ENCODE results near the gene COLEC11.

Gene COLEC11

DNA sequence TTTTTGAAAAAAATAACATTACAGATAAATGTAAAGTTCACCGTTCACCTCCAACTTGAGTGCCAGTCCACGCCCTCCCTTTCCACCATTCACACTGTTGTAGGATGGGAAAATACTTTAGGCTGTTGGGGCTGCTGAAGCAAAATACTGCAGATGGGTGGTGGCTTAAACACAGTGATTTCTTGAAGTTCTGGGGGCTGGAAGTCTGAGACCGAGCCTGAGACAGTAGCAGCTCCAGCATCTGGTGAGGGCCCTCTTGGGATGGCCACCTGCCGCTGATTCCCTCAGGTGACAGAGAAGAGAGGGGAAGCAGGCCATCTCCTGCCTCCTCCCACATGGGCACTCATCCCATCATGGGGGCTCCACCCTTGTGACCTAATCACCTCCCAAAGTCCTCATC lies 80.8 kb downstream of the COLEC11 start:
- no peak for DNase-seq (ENCODE audit: low read depth in 2 of 2)

DNA sequence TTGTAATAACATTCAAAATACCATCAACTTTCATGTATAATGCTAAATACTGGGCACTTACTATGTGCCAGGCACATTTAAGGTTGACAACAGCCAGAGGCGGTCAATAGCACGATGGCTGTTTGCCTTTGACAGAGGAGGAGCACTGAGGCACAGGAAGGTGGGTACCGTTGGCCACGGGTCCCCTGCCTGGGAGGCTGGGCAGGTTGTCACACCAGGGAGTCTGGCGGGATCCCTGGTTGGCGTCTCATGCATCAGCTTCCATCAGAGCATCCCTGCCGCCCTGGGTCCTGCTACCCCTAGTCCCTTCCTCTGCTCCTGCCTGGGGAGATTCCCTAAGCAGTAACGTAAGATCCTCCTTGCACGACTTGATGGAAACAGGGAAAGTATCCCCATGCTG lies 82.5 kb downstream of the COLEC11 start:
- no peak for DNase-seq (ENCODE audit: low read depth in 2 of 2)

DNA sequence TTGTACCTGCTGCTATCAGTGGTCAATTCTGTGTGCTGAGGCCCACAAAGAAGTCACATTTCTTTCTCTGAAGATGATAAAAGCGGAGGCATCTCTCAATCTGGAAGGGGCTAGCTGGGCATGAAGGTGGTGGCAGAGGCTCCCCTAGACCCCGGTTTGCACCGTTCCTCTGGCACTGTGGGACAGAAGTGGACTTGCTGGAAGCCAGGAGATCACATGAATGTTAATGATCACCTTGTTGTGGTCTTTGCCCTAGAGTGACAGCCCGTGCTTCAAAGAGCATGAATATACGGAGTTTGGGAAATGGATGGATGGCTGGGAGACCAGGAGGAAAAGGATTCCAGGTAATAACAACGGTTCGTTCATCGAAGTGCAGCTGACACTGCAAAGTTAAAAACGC lies 83.3 kb downstream of the COLEC11 start:
- DNase-seq (ENCODE audit: low read depth in 2 of 2) = no peak

DNA sequence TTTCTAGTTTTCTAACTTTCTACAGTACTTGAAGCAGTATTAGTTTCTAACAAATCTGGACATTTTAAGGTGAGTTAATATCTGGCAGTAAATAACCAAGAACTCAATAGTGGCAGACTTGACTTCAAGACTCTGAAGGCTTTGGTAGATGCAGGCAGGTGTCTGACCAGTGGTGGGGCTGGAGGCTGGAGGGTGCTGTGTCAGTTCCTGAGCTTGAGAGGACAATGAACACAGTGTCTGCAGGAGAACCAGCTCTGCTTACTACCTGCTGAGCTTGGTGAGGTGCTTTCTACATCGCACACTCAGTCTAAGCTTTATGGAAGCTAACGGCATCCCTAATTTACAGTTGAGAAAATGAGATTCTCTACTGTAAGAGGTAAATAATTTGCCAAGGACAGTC lies 84.3 kb downstream of the COLEC11 start:
- DNase-seq (ENCODE audit: low read depth in 2 of 2) = no peak

DNA sequence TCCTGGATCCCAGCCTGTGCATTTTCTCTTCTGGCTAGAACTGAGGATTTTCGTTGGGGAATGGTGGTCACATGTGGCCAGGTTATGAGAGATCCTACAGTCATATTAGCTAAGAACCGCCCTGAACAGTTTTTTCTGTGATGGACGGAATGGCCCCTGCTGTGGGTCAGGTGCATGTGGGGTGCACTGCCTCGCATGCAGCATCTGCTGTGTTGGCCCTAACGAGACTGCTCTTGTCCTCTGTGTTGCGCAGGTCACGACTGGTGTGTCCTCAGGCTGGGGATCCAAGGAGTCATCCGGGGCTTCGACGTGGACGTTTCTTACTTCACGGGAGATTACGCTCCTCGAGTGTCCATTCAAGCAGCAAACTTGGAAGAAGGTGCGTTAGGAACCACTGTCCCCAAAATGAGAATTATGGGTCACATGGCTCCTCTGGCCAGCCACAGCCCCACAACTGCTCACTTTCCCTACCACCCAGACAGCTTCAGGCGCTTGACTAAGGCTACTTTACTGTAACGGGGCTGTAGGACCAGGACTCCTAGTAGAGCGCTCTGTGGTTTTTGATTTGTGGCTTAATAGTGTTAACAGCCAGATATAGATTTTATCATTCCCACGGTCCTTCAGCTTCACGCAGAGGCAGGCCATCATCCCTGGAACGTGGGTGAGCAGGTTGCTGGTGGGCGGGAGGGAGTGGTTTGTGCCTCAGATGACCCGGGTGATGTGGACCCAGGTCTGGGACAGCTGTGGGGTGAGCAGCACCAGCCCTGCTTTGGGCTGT lies 84.9 kb downstream of the COLEC11 start:
- DNase-seq (ENCODE audit: low read depth in 2 of 2) = no peak

DNA sequence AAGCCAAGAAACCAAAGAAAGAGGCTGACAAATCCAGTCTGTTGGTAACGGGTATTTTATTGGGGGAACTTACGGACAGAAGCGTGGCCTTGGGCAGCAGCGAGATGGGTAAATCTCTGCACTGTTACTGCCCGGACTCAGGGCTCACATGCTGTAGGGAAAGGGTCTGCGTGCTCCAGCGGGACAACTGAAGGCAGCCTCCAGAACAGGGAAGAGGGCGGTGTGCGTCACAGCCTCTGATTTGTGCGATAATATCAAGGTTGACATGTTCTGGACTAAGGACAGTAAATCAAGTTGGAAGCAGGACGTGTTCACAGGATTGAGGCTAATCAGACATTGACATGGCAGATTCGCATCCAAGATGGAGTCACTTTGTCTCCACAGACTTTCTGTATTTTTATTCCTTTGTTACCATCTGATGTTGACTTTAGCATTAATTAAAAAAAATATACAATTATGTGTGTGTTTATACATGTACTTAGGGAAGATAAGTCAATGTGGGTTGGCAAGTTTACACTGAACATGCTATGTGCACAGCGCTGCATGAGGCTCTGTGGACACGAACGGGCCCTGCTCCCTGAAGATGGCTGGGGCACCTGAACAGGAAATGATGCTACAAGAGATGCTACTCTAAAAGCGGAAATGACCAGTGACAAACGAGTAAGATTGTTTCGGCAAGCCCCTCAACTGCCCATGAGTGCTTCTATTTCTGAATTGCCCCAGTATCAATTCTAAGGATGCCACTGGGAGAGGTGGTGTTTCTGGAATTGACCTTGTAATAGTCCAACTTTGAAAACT lies 85.8 kb downstream of the COLEC11 start:
- no peak for DNase-seq (ENCODE audit: low read depth in 2 of 2)

DNA sequence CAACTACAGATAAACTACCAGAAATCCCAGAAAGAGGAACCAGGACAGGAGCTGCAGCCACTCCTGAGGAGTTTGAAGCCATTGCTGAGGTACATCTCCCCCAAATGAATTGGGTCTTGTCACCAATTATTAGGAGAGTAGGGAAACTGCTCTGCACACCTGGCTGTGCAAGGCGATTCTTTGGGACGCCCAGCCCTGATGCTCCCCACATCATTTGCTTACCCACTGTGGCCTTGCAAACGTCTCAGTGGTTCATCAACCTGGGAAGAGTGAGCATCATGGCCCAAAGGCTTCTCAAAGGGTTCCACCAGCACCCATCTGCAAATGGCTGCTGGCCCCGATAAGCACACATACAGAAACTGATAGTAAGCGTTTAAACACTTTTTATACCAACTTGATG lies 86.7 kb downstream of the COLEC11 start:
- DNase-seq (ENCODE audit: low read depth in 2 of 2) = no peak

DNA sequence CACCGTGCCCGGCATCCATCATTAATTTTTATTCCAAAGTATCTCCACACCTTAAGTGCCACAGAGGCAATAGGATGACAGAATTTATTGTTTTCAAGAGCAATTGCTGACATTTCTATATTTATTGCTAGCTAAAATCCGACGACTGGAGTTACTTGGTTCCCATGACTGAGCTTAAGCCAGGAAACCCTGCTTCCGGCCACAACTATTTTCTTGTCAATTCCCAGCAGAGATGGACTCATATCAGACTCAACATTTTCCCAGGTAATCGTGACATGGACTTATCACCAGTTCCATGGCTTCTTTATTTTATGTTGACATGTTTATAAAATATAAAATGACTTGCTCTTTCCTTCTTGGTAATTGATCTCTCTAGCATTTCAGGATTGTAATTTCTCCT lies 87.9 kb downstream of the COLEC11 start:
- DNase-seq (ENCODE audit: low read depth in 2 of 2) = no peak

DNA sequence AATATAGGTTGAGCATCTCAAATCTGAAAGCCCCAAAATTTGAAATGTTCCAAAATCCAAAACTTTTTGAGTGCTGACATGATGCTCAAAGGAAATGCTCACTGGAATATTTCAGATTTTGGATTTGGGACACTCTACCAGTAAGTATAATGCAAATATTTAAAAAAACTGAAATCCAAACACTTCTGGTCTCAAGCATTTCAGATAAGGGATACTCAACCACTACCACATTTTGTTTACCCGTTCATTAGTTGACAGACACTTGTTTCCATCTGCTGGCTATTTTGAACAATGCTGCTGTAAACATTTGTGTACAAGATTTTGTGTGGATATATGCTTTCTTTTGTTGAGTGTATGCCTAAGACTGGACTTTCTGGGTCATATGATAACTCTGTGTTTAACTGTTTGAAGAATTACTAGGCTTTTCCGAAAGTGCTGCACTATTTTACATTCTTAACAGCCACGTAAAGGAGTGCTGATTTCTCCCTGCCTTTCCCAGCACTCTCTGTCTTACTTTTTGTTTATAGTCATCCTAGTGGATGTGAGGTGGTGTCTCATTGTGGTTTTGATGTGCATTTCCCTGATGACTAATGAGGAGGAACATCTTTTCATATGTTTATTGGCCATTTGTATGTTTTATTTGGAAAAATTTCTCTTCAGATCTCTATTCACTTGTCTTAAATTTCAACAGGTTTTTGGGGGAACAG lies 89.0 kb downstream of the COLEC11 start:
- DNase-seq (ENCODE audit: low read depth in 2 of 2) = no peak

DNA sequence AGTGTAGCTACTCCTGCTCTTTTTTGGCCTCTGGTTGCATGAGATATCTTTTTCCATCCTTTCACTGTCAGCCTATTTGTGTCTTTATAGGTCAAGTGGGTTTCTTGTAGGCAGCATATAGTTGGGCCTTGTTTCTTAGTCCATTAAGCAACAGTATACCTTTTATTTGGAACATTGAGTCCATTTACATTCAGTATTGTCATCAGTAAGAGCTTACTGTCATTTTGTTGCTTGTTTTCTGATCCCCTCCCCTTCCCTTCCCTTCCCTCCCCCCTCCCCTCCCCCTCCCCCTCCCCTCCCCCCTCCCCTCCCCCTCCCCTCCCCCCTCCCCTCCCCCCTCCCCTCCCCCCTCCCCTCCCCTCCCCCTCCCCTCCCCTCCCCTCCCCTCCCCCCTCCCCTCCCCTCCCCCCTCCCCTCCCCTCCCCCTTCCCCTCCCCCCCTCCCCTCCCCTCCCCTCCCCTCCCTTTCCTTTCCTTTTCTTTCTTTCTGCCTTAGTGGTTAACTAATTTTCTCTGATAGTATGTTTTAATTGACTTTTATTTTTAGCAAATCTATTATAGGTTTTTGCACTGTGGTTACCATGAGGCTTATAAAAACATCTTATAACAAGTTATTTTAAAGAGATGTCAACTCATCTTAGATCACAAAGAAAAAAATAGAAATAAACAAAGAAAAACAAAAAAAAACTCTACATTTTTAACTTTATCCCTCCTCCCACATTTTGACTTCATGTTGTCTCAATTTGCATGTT lies 95.3 kb downstream of the COLEC11 start:
- DNase-seq (ENCODE audit: low read depth in 2 of 2) = no peak

DNA sequence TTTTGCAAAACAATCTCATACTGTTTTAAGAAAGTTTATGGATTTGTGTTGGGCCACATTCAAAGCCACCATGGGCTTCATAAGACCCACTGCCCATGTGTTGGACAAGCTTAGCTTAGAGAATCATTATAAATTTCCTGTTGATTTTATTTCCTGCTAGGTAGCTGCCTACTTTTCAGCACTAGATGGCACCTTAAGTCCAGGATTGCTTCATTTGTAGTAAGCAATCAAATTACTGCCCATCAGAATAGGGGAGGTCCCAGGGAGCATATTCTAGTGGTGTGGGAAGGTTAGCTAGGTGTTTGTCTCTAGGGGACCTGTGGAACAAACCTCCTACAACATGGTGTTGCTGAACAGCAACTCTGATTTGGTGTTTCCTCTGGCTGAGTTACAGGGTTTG lies 97.5 kb downstream of the COLEC11 start:
- no peak for DNase-seq (ENCODE audit: low read depth in 2 of 2)

Measured in stimulated activated CD8-positive, alpha-beta memory T cell treated with anti-CD3 and anti-CD28 coated beads, Interleukin-7, amount 100 ng/mL, for 1 hour (primary cell).